K562 (cell line): ENCODE measurements around the gene ATF3. TPM values are rescaled to one million over a fixed set of nuclear protein-coding genes. Genes with fewer than 3 reads are reported as not detected.

ENCODE experiments used
- BCOR ChIP-seq: fragments of 450-650 bp; IDR thresholded peaks from 2 replicates; pipeline ENCODE4 v1.6.1; 2016
- CBX2 ChIP-seq: fragments of 200-600 bp; sonication (generic); IDR thresholded peaks from one replicate; pipeline ENCODE4 v1.6.1; 2012; ENCODE audit warnings: mild to moderate bottlenecking, low read length, inconsistent platforms; ENCODE audit not compliant: insufficient read depth, poor library complexity, severe bottlenecking
- CHD2 ChIP-seq: IDR thresholded peaks from 2 replicates; pipeline ENCODE4 v1.6.1; 2011; ENCODE audit warnings: low read depth, low read length
- ETV1 ChIP-seq: fragments of 450-650 bp; conservative IDR thresholded peaks from 2 replicates; pipeline ENCODE4 v1.6.1; 2016; ENCODE audit warnings: missing genetic modification characterization, control low read depth, low read depth, missing compliant biosample characterization
- HMG20A ChIP-seq: fragments of 450-650 bp; formaldehyde crosslinking; conservative IDR thresholded peaks from 2 replicates; pipeline ENCODE4 v1.4.0; 2020; ENCODE audit warnings: mild to moderate bottlenecking, mixed read lengths
- HNRNPK ChIP-seq: fragments of 200-400 bp; formaldehyde crosslinking; IDR thresholded peaks from one replicate; pipeline ENCODE4 v1.6.1; 2018; ENCODE audit warnings: mild to moderate bottlenecking, low read depth, low read length; ENCODE audit not compliant: poor library complexity, severe bottlenecking
- HNRNPUL1 ChIP-seq: fragments of 200-400 bp; formaldehyde crosslinking; IDR thresholded peaks from 2 replicates; pipeline ENCODE4 v1.6.1; 2017; ENCODE audit warnings: low read length
- IRF2 ChIP-seq: sonication (generic); formaldehyde crosslinking; IDR thresholded peaks from 2 replicates; pipeline ENCODE4 v1.8.1; 2022; ENCODE audit warnings: mild to moderate bottlenecking, missing genetic modification reagents
- MTA2 ChIP-seq: fragments of 450-650 bp; IDR thresholded peaks from 2 replicates; pipeline ENCODE4 v1.6.1; 2016; ENCODE audit warnings: low read depth
- NCOA4 ChIP-seq: fragments of 450-650 bp; IDR thresholded peaks from 2 replicates; pipeline ENCODE4 v1.6.1; 2018; ENCODE audit warnings: mild to moderate bottlenecking; ENCODE audit not compliant: partially characterized antibody
- NR2C2 ChIP-seq, 2 experiments: fragments of 200-800 bp in 1 of 2; sonication (Bioruptor generic) in 1 of 2; sonication (generic) in 1 of 2; formaldehyde crosslinking in 1 of 2; IDR thresholded peaks; 2 replicates each; pipeline versions ENCODE4 v1.6.1 to v1.8.0; 2016 to 2022; ENCODE audit warnings: mild to moderate bottlenecking in 1 of 2, missing compliant biosample characterization in 1 of 2, missing genetic modification characterization in 1 of 2, missing genetic modification reagents in 1 of 2
- POLR2B ChIP-seq: fragments of 450-650 bp; IDR thresholded peaks from 2 replicates; pipeline ENCODE4 v1.6.1; 2018; ENCODE audit warnings: low read depth; ENCODE audit not compliant: partially characterized antibody
- PRMT5 ChIP-seq: sonication (generic); formaldehyde crosslinking; IDR thresholded peaks from 2 replicates; pipeline ENCODE4 v1.5.0; 2020; ENCODE audit warnings: missing genetic modification reagents
- SRSF7 ChIP-seq: fragments of 200-400 bp; formaldehyde crosslinking; optimal IDR thresholded peaks from 2 replicates; pipeline ENCODE3; 2017; ENCODE audit warnings: mild to moderate bottlenecking, low read depth, low read length
- TAF9B ChIP-seq: fragments of 450-650 bp; IDR thresholded peaks from 2 replicates; pipeline ENCODE4 v1.6.1; 2018; ENCODE audit warnings: mild to moderate bottlenecking; ENCODE audit not compliant: partially characterized antibody
- TAL1 ChIP-seq: fragments of 450-650 bp; IDR thresholded peaks from 2 replicates; pipeline ENCODE4 v1.6.1; 2016; ENCODE audit warnings: mild to moderate bottlenecking
- TOE1 ChIP-seq, 2 experiments: fragments of 450-650 bp in 1 of 2; sonication (generic) in 1 of 2; formaldehyde crosslinking in 1 of 2; IDR thresholded peaks; 2 replicates each; pipeline versions ENCODE4 v1.7.1 to v1.8.0; 2016 to 2022; ENCODE audit warnings: borderline replicate concordance in 2 of 2, mild to moderate bottlenecking in 2 of 2, antibody characterized with exemption in 1 of 2, inconsistent platforms in 1 of 2, low read depth in 1 of 2, missing genetic modification reagents in 1 of 2, moderate library complexity in 1 of 2
- XRCC4 ChIP-seq: IDR thresholded peaks from one replicate; pipeline ENCODE4 v1.6.1; 2011; ENCODE audit not compliant: insufficient read depth, insufficient read length; ENCODE audit errors: extremely low read depth
- ZFP30 ChIP-seq: fragments of 250-450 bp; sonication (Bioruptor Pico); IDR thresholded peaks from 2 replicates; pipeline ENCODE4 v1.8.0; 2022; ENCODE audit warnings: moderate library complexity, mild to moderate bottlenecking, inconsistent platforms, borderline replicate concordance
- ZNF124 ChIP-seq: sonication (generic); formaldehyde crosslinking; IDR thresholded peaks from 2 replicates; pipeline ENCODE4 v1.8.1; 2022; ENCODE audit warnings: missing genetic modification reagents
- ZNF507 ChIP-seq: conservative IDR thresholded peaks from 2 replicates; pipeline ENCODE4 v1.6.1; 2017; ENCODE audit warnings: missing genetic modification characterization, missing compliant biosample characterization
- ZNF75A ChIP-seq: fragments of 450-650 bp; formaldehyde crosslinking; IDR thresholded peaks from 2 replicates; pipeline ENCODE4 v1.4.0; 2020; ENCODE audit warnings: mild to moderate bottlenecking
- ZNF764 ChIP-seq: fragments of 250-450 bp; sonication (Bioruptor Pico); IDR thresholded peaks from 2 replicates; pipeline ENCODE4 v1.4.0; 2020; ENCODE audit warnings: low read depth, mild to moderate bottlenecking, moderate library complexity
- polyA plus RNA-seq, 8 experiments: library from polyadenylated mRNA; depleted of rRNA in 4 of 8; stranded (reverse) in 5 of 8; unstranded in 3 of 8; fragments of >200 nt; fragmentation: Nextera tagmentation in 2 of 8; fragmentation: Illumina TruSeq in 1 of 8; extraction: Ambion mirVana in 2 of 8; extraction: Trizol in 1 of 8; gene quantifications; 2 replicates each; pipeline versions ENCODE4 v1.2.1 to v1.2.3, GENCODE V29; 2011 to 2014; ENCODE audit warnings: inconsistent platforms in 1 of 8, missing spikeins in 1 of 8
- total RNA-seq, 7 experiments: library from RNA; depleted of rRNA in 6 of 7; stranded (reverse); fragments of >200 nt in 6 of 7; fragmentation: Illumina TruSeq in 2 of 7; extraction: Trizol in 2 of 7; gene quantifications; 2 replicates each; pipeline versions ENCODE4 v1.2.1 to v1.2.3, GENCODE V29; 2011 to 2021; ENCODE audit warnings: low replicate concordance in 1 of 7
- TF ChIP-seq, protein P1 (sequence below): sonication (generic); formaldehyde crosslinking; IDR thresholded peaks from 2 replicates; pipeline ENCODE4 v1.8.0; 2022; ENCODE audit warnings: mild to moderate bottlenecking, missing genetic modification reagents
- TF ChIP-seq, protein P2 (sequence below): sonication (generic); formaldehyde crosslinking; IDR thresholded peaks from 2 replicates; pipeline ENCODE4 v1.8.0; 2023; ENCODE audit warnings: mild to moderate bottlenecking, missing genetic modification reagents

The ATF3 gene
- total and polyA plus RNA-seq, 9 of the 15 experiments (the other 6 are each of a cell fraction or from before 2014, with no cell fraction given) = 3.5 to 28.2 (median 19.8) TPM

GRCh38 chr1:212566522-212567479, 41.8 kb upstream of the ATF3 start (continued):
- TF ChIP-seq TOE1 (IDR thresholded peaks at IDR 0.05; ENCODE audit: borderline replicate concordance) = no peak
- no peak for TF ChIP-seq TOE1 (CRISPR knock-in tag; IDR thresholded peaks at IDR 0.05; ENCODE audit: borderline replicate concordance, low read depth)
- no peak for TF ChIP-seq ZNF507
- TF ChIP-seq XRCC4 = no peak
- no peak for TF ChIP-seq HNRNPK
- no peak for TF ChIP-seq ZNF764 (CRISPR knock-in tag)
- TF ChIP-seq SRSF7 = no peak
- no peak for TF ChIP-seq NR2C2 (CRISPR knock-in tag; IDR thresholded peaks at IDR 0.05)
- peak; percentile 51; the same call in 1 of the 2 replicates for TF ChIP-seq NR2C2 (tag; IDR thresholded peaks at IDR 0.05)
- no peak for TF ChIP-seq HMG20A (CRISPR knock-in tag)
- no peak for TF ChIP-seq CHD2
- TF ChIP-seq, protein P1, sequence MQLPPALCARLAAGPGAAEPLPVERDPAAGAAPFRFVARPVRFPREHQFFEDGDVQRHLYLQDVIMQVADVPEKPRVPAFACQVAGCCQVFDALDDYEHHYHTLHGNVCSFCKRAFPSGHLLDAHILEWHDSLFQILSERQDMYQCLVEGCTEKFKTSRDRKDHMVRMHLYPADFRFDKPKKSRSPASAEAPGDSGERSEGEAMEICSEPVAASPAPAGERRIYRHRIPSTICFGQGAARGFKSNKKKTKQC (CRISPR knock-in tag) = no peak
- 0 out of 2 replicates have a peak, but pooled peaks have one; percentile 28 for TF ChIP-seq MTA2
- TF ChIP-seq PRMT5 (CRISPR knock-in tag) = no peak
- no peak for TF ChIP-seq NCOA4
- TF ChIP-seq BCOR = no peak
- no peak for TF ChIP-seq ZNF124 (CRISPR knock-in tag)
- TF ChIP-seq ETV1 (tag) = no peak
- no peak for TF ChIP-seq IRF2 (CRISPR knock-in tag)
- TF ChIP-seq POLR2B = no peak
- TF ChIP-seq TAF9B = peak; percentile 40
- no peak for TF ChIP-seq CBX2
- no peak for TF ChIP-seq ZFP30 (CRISPR knock-in tag)
- no peak for TF ChIP-seq TAL1
- TF ChIP-seq, protein P2, sequence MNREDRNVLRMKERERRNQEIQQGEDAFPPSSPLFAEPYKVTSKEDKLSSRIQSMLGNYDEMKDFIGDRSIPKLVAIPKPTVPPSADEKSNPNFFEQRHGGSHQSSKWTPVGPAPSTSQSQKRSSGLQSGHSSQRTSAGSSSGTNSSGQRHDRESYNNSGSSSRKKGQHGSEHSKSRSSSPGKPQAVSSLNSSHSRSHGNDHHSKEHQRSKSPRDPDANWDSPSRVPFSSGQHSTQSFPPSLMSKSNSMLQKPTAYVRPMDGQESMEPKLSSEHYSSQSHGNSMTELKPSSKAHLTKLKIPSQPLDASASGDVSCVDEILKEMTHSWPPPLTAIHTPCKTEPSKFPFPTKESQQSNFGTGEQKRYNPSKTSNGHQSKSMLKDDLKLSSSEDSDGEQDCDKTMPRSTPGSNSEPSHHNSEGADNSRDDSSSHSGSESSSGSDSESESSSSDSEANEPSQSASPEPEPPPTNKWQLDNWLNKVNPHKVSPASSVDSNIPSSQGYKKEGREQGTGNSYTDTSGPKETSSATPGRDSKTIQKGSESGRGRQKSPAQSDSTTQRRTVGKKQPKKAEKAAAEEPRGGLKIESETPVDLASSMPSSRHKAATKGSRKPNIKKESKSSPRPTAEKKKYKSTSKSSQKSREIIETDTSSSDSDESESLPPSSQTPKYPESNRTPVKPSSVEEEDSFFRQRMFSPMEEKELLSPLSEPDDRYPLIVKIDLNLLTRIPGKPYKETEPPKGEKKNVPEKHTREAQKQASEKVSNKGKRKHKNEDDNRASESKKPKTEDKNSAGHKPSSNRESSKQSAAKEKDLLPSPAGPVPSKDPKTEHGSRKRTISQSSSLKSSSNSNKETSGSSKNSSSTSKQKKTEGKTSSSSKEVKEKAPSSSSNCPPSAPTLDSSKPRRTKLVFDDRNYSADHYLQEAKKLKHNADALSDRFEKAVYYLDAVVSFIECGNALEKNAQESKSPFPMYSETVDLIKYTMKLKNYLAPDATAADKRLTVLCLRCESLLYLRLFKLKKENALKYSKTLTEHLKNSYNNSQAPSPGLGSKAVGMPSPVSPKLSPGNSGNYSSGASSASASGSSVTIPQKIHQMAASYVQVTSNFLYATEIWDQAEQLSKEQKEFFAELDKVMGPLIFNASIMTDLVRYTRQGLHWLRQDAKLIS (CRISPR knock-in tag) = no peak
- no peak for TF ChIP-seq HNRNPUL1
- TF ChIP-seq ZNF75A (CRISPR knock-in tag) = no peak
